Calu3 (cell line): ENCODE data around the gene IL17C. TPM values are rescaled to one million over a fixed set of nuclear protein-coding genes. Genes with fewer than 3 reads are reported as not detected.

Experiments
- BruUV-seq: library from RNA; stranded (reverse); fragments of 400-500 nt; replicated peaks from 2 replicates; lab custom pipeline; 2021; lab: Mats Ljungman, UMichigan
- CTCF ChIA-PET: fragments of 300-600 bp; sonication (Branson Sonifier 250); formaldehyde crosslinking; loops from one replicate; lab custom pipeline; 2022; ENCODE audit warnings: antibody characterized with exemption; lab: Charles Lee
- DNase-seq: peaks from one replicate; pipeline ENCODE4 v3.0.0; 2022
- H3K27ac Mint-ChIP-seq: one replicate; pipeline ENCODE4 v1.8.0; 2022; ENCODE audit warnings: mixed read lengths; ENCODE audit not compliant: unreplicated experiment
- H3K27me3 Mint-ChIP-seq: one replicate; pipeline ENCODE4 v1.8.0; 2022; ENCODE audit warnings: mixed read lengths; ENCODE audit not compliant: unreplicated experiment
- H3K36me3 Mint-ChIP-seq: one replicate; pipeline ENCODE4 v1.8.0; 2022; ENCODE audit warnings: mild to moderate bottlenecking, moderate library complexity, mixed read lengths; ENCODE audit not compliant: insufficient read depth, unreplicated experiment
- H3K4me1 Mint-ChIP-seq: one replicate; pipeline ENCODE4 v1.8.0; 2022; ENCODE audit warnings: mild to moderate bottlenecking, low read depth, mixed read lengths; ENCODE audit not compliant: unreplicated experiment
- H3K4me3 Mint-ChIP-seq: one replicate; pipeline ENCODE4 v1.8.0; 2022; ENCODE audit warnings: mild to moderate bottlenecking, low read depth, moderate library complexity, mixed read lengths; ENCODE audit not compliant: unreplicated experiment
- H3K9me3 Mint-ChIP-seq: one replicate; pipeline ENCODE4 v1.8.0; 2022; ENCODE audit warnings: low read depth, mixed read lengths; ENCODE audit not compliant: unreplicated experiment
- CTCF ChIP-seq: fragments of 200-600 bp; IDR thresholded peaks from one replicate; pipeline ENCODE4 v1.8.0; 2022; ENCODE audit warnings: antibody characterized with exemption; ENCODE audit not compliant: unreplicated experiment
- intact Hi-C: fragments of 100-400 bp; cut with micrococcal nuclease; formaldehyde crosslinking; loops from one replicate; pipeline ENCODE4 v1.10.0; 2022; ENCODE audit not compliant: unreplicated experiment
- total RNA-seq: library from RNA; stranded (reverse); gene quantifications from 2 replicates; pipeline ENCODE4 v1.2.3, GENCODE V29; 2022

The IL17C gene
- total RNA-seq, 1 experiment from 2014 or later: not detected

DNA sequence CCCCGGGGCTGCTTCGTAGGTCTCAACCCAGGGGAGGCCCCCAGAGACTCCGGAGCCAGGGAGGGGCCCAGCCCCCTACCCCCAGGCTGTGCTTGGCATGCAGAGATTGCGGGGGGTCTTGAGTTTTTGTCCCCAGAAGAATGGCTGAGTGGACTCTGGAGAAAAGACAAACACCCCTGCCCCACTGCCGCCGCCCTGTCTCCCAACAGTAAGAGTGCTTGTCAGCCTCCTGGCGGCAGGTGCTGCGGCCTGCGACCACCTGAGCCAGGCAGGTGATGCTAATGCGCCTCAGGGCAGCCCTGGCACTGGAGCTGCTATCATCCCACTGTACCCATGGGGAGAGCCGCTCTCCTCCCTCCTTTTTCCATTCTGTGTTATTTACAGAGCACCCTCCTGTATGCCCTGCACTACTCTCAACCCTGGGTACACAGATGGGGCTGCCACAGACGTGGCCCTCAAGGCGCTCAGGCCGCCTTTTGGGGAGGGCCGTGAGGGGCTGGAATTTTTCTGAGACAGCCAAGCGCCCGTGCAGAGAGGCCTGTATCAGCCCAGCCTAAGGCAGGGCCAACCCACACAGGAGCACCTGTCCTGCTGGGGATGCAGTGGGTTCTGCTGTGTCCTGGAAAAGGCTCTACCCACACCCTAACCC is 2.6 kb upstream of the IL17C start:
- Mint-ChIP-seq H3K4me3 (peak overlapping the region; percentile 61), H3K27me3 (peaks cover 38% of the 10 kb centered on the region), H3K36me3 (peaks cover 72% of the 10 kb centered on the region), H3K27ac (no peak overlapping the region), H3K9me3 (no peaks in the 10 kb centered on the region), H3K4me1 (peaks cover 21% of the 10 kb centered on the region)
- no TSS peak for BruUV-seq
- no peak for TF ChIP-seq CTCF
- CTCF ChIA-PET: no interaction called here
- DNase-seq: no peak
- intact Hi-C loops: no loop called here

DNA sequence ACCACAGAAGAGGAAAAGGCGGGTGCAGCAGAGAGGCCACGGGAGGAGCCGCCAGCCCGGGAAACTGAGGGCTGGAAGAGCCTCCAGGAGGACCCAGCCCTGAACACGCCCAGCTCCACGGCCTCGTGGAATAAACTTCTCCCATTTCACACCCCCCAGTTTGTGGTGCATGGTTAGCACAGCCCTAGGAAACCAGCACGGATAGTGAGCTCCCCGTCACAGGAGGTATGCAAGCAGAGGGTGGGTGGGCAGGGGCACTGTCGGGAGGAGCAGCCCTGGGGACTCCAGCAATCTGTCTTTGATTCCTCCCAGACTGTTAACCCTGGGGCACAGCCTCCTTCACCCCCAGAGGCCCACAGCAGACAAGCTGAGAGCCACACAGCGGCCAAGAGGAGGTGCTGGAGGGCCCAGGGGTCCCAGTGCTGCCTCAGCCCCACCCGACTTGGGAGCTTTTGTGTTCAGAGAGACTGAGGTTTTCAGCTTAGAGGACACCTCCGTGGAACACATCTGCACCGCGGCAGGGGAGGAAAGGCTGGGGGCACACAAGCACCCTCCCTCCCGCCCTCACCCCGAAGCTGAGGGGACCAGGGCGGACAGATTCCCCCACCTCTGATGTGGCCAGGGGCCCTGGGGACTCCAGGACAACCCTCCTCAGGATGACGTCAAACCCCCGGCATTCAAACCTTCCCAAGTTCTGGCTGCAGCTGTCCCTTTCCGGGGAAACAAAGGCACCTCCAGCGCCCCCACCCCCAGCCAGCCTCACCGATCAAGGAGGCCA is 1.7 kb upstream of the IL17C start:
- BruUV-seq: no TSS peak
- CTCF ChIA-PET: interaction anchor here (0.6 kb wide), 1 partner anchor 108 kb away, joined by 3 read pairs; no protein-coding TSS in a partner anchor
- peaks cover 75% of the 10 kb centered on the region for H3K36me3 Mint-ChIP-seq

DNA sequence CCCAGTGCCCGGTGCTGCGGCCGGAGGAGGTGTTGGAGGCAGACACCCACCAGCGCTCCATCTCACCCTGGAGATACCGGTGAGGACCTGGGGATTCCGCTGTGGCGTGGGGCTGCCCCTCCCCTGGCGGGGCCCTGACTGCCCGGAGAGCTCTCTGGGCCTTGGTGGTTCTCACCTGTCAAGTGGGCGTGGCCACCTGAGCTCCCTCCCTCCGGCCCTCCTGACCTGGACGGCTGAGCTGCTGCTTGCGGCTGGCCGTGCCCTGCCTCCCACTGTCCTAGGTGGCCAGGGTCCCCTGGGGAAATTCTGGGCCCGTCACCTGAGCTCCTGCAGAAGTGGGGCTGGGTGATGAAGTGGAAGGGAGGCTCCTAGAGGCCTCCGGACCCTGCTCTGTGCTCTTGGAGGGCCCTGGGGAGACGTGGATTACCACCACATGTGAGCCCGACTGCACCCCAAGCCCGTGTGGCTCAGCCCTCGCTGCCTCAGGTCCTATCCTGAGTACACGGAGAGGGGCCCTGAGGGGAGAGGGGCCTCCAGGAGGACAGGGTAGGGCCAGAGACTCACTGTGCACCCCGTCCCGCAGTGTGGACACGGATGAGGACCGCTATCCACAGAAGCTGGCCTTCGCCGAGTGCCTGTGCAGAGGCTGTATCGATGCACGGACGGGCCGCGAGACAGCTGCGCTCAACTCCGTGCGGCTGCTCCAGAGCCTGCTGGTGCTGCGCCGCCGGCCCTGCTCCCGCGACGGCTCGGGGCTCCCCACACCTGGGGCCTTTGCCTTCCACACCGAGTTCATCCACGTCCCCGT is 1.1 kb downstream of the IL17C start:
- Mint-ChIP-seq H3K27me3 (peaks cover 42% of the 10 kb centered on the region), H3K4me3 (peak overlapping the region; percentile 54), H3K27ac (peak overlapping the region; percentile 67), H3K4me1 (peaks cover 21% of the 10 kb centered on the region), H3K9me3 (no peaks in the 10 kb centered on the region), H3K36me3 (peaks cover 76% of the 10 kb centered on the region)
- intact Hi-C loops: no loop called here
- no TSS peak for BruUV-seq
- CTCF ChIA-PET: interaction anchor here (0.6 to 1.4 kb wide), 6 partner anchors 11 to 347 kb away, joined by 3 to 4 read pairs (median 3); partner anchors contain the start of gene CYBA
- no peak for TF ChIP-seq CTCF
- DNase-seq: peak; percentile 84

More for the DNA sequence above, 1.7 kb upstream of the IL17C start:
- Mint-ChIP-seq H3K27me3 (peaks cover 42% of the 10 kb centered on the region), H3K9me3 (no peaks in the 10 kb centered on the region), H3K27ac (no peak overlapping the region), H3K4me1 (peaks cover 21% of the 10 kb centered on the region), H3K4me3 (no peak overlapping the region)
- DNase-seq: no peak
- intact Hi-C loops: no loop called here
- no peak for TF ChIP-seq CTCF

GRCh38 chr16:88640039-88640495 is 1.7 kb downstream of the IL17C start:
- TF ChIP-seq CTCF: no peak
- BruUV-seq: no TSS peak
- H3K9me3 Mint-ChIP-seq: no peaks in the 10 kb centered on the region
- peak overlapping the region; percentile 54 for H3K4me3 Mint-ChIP-seq
- intact Hi-C loops: no loop called here
- CTCF ChIA-PET: interaction anchor here (0.6 to 1.4 kb wide), 4 partner anchors 15 to 347 kb away, joined by 3 to 4 read pairs (median 4); no protein-coding TSS in a partner anchor
- no peak for DNase-seq
- H3K27me3 Mint-ChIP-seq: peaks cover 42% of the 10 kb centered on the region
- peaks cover 76% of the 10 kb centered on the region for H3K36me3 Mint-ChIP-seq
- peak overlapping the region; percentile 67 for H3K27ac Mint-ChIP-seq
- peaks cover 21% of the 10 kb centered on the region for H3K4me1 Mint-ChIP-seq
